A549 (cell line): ENCODE results near the gene FRMD6. TPM values are rescaled to one million over a fixed set of nuclear protein-coding genes. Genes with fewer than 3 reads are reported as not detected.
A peak's percentile ranks its signal among the peaks of the same experiment; 100 is the strongest.

Experiments used
- ATAC-seq, 2 experiments: fragments of 200-7000 bp in 1 of 2; fragments of >200 bp in 1 of 2; cut with Nextera tagmentation in 1 of 2; cut with Tn5 transposase in 1 of 2; 3 replicates each; pipeline versions ENCODE4 v1.8.0 to v1.9.1; 2018 to 2020; ENCODE audit warnings: mild to moderate bottlenecking in 1 of 2, moderate library complexity in 1 of 2
- CTCF ChIA-PET: fragments of 300-600 bp; sonication (Branson Sonifier 250); formaldehyde crosslinking; extraction: SDS; loops from one replicate; lab custom pipeline; 2021; ENCODE audit warnings: antibody characterized with exemption, inconsistent platforms; lab: Yijun Ruan, JAX
- POLR2A ChIA-PET: fragments of 350-600 bp; formaldehyde crosslinking; extraction: SDS; loops from one replicate; lab custom pipeline; 2021; ENCODE audit warnings: antibody characterized with exemption, inconsistent platforms; lab: Yijun Ruan, JAX
- DNase-seq, 2 experiments: peaks; one replicate each; pipeline versions ENCODE4 v3.0.0 to v3.0.0-alpha.2; 2011 to 2016; ENCODE audit warnings: low read depth in 1 of 2, low spot score in 1 of 2
- FAIRE-seq: peaks from 2 replicates; lab custom pipeline; 2011; peaks lifted over from hg19 to GRCh38; lab: Jason Lieb, UNC
- H3K27ac ChIP-seq, 2 experiments: fragments of >200 bp; sonication (Bioruptor Twin); formaldehyde crosslinking; 3 replicates each; pipeline ENCODE4 v1.5.1; 2016 to 2017
- H3K4me1 ChIP-seq: fragments of >200 bp; sonication (Bioruptor Twin); formaldehyde crosslinking; 3 replicates; pipeline ENCODE4 v1.6.1; 2016
- H3K4me2 ChIP-seq: fragments of >200 bp; sonication (Bioruptor Twin); formaldehyde crosslinking; 3 replicates; pipeline ENCODE4 v1.6.1; 2016
- H3K4me3 ChIP-seq: fragments of >200 bp; sonication (Bioruptor Twin); formaldehyde crosslinking; 3 replicates; pipeline ENCODE4 v1.5.1; 2016
- H3K9me3 ChIP-seq: fragments of >200 bp; sonication (Bioruptor Twin); formaldehyde crosslinking; 3 replicates; pipeline ENCODE4 v1.6.1; 2016
- ATOH8 ChIP-seq: fragments of 250-450 bp; sonication (Bioruptor Pico); IDR thresholded peaks from 2 replicates; pipeline ENCODE4 v1.5.0; 2020; ENCODE audit warnings: low read depth, mild to moderate bottlenecking, moderate library complexity
- BCL3 ChIP-seq: fragments of >200 bp; sonication (Bioruptor Twin); formaldehyde crosslinking; IDR thresholded peaks from 3 replicates; pipeline ENCODE4 v1.6.1; 2016
- BHLHE40 ChIP-seq: IDR thresholded peaks from 2 replicates; pipeline ENCODE4 v1.6.1; 2012; ENCODE audit warnings: low read depth, low read length, inconsistent platforms
- CBX8 ChIP-seq: fragments of 200-600 bp; sonication (generic); IDR thresholded peaks from 2 replicates; pipeline ENCODE4 v1.6.1; 2016
- EHMT2 ChIP-seq: fragments of 200-600 bp; sonication (generic); IDR thresholded peaks from 2 replicates; pipeline ENCODE4 v1.6.1; 2016; ENCODE audit warnings: antibody characterized with exemption, low read depth, mild to moderate bottlenecking, moderate library complexity
- ELK1 ChIP-seq: fragments of 150-350 bp; IDR thresholded peaks from 2 replicates; pipeline ENCODE4 v1.6.1; 2014; ENCODE audit warnings: low read depth, mild to moderate bottlenecking, low read length
- FOSB ChIP-seq: fragments of 250-450 bp; sonication (Bioruptor Pico); IDR thresholded peaks from 2 replicates; pipeline ENCODE4 v1.5.0; 2020; ENCODE audit warnings: mild to moderate bottlenecking, moderate library complexity
- FOXS1 ChIP-seq: fragments of 250-450 bp; sonication (Bioruptor Pico); IDR thresholded peaks from 2 replicates; pipeline ENCODE4 v1.5.0; 2020; ENCODE audit warnings: mild to moderate bottlenecking, moderate library complexity
- JUN ChIP-seq, 2 experiments: fragments of >200 bp; sonication (Bioruptor Twin); formaldehyde crosslinking; IDR thresholded peaks; 2 replicates in 1 of 2; 3 replicates in 1 of 2; pipeline ENCODE4 v1.6.1; 2016 to 2017
- JUNB ChIP-seq: fragments of >200 bp; sonication (Bioruptor Twin); formaldehyde crosslinking; IDR thresholded peaks from 2 replicates; pipeline ENCODE4 v1.6.1; 2016
- MAX ChIP-seq: IDR thresholded peaks from 2 replicates; pipeline ENCODE4 v1.6.1; 2012
- MAZ ChIP-seq: fragments of 150-350 bp; IDR thresholded peaks from 2 replicates; pipeline ENCODE4 v1.6.1; 2014; ENCODE audit warnings: antibody characterized with exemption, low read depth, low read length, borderline replicate concordance
- NR3C1 ChIP-seq: fragments of >200 bp; sonication (Bioruptor Twin); formaldehyde crosslinking; IDR thresholded peaks from 3 replicates; pipeline ENCODE4 v1.6.1; 2017
- RAD21 ChIP-seq, 2 experiments: fragments of >200 bp in 1 of 2; sonication (Bioruptor Twin) in 1 of 2; formaldehyde crosslinking in 1 of 2; IDR thresholded peaks in 1 of 2; conservative IDR thresholded peaks in 1 of 2; 2 replicates in 1 of 2; 3 replicates in 1 of 2; pipeline ENCODE4 v1.6.1; 2012 to 2018; ENCODE audit warnings: inconsistent platforms in 1 of 2
- RCOR1 ChIP-seq: fragments of 150-350 bp; IDR thresholded peaks from 2 replicates; pipeline ENCODE4 v1.6.1; 2014; ENCODE audit warnings: antibody characterized with exemption, low read length, low read depth
- REST ChIP-seq: fragments of 200-600 bp; sonication (generic); IDR thresholded peaks from 2 replicates; pipeline ENCODE4 v1.6.1; 2016; ENCODE audit warnings: antibody characterized with exemption, mild to moderate bottlenecking, moderate library complexity
- TP53 ChIP-seq: fragments of 250-450 bp; sonication (Bioruptor Pico); IDR thresholded peaks from 2 replicates; pipeline ENCODE4 v1.5.0; 2021; ENCODE audit warnings: mild to moderate bottlenecking, moderate library complexity
- USF2 ChIP-seq: fragments of 450-650 bp; IDR thresholded peaks from 2 replicates; pipeline ENCODE4 v1.6.1; 2014; ENCODE audit warnings: antibody characterized with exemption
- ZNF302 ChIP-seq: fragments of 250-450 bp; sonication (Bioruptor Pico); IDR thresholded peaks from 2 replicates; pipeline ENCODE4 v1.9.0; 2021; ENCODE audit warnings: inconsistent platforms, mild to moderate bottlenecking, moderate library complexity
- WGBS: methylation state at CpG from one replicate; pipeline ENCODE4 v1.1.6; 2017; ENCODE audit errors: missing lambda C conversion rate; 5-methylcytosine and 5-hydroxymethylcytosine counted together
- polyA plus RNA-seq, 4 experiments: library from polyadenylated mRNA; depleted of rRNA in 3 of 4; stranded (reverse); fragments of >200 nt; fragmentation: RNase III in 1 of 4; extraction: RNeasy Plus Mini Kit Qiagen cat#74134 plus additional on column Dnase treatment in 1 of 4; gene quantifications; 2 replicates in 3 of 4; 3 replicates in 1 of 4; pipeline ENCODE4 v1.2.3, GENCODE V29; 2011 to 2017
- TF ChIP-seq, protein P1 (sequence below): IDR thresholded peaks from 2 replicates; pipeline ENCODE4 v1.6.1; 2012; ENCODE audit warnings: low read depth, borderline replicate concordance
- TF ChIP-seq, protein P2 (sequence below): IDR thresholded peaks from 2 replicates; pipeline ENCODE4 v1.6.1; 2012

FRMD6 gene
- polyA plus RNA-seq, 2 of the 4 experiments (the other 2 are of a cell fraction) = 18.8 to 23.1 TPM

DNA sequence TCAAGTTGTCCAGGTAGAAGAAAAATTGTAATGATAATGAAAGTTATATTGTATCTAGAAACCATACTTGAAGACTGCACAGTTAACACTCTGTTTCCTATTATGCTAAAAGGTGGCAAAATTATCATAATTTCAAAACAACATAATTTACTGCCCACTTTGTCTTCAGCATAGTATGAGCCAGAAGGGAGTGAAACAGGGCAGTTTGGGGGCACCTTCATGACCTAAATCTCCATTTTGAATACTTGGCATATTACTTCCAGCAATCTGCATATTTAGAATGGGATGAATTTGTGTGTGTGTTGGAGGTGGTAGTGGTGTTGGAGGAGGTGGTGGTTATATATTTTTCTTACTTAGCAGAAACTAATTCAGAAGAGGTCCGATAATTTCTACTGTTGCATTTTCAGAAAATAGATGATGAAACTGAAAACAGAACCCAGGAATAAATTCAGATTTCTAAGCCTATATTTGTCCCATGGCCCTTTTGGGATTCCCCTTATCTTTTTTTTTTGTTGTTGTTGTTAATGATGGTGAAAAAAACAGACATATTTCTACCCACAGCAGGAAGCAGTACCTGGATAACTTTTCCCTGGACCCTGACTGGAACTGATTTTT lies 26.6 kb upstream of the FRMD6 start:
- ATAC-seq (no peak), DNase-seq (no peak), FAIRE-seq (no peak)
- no peaks in the 10 kb centered on the region for H3K9me3 ChIP-seq
- H3K4me1 ChIP-seq = no peaks in the 10 kb centered on the region
- POLR2A ChIA-PET = no interaction called here
- H3K4me3 ChIP-seq = no peak overlapping the region
- no peak overlapping the region for H3K4me2 ChIP-seq
- no peak overlapping the region for H3K27ac ChIP-seq
- CTCF ChIA-PET = interaction anchor here (0.8 to 3.0 kb wide), 5 partner anchors 11 to 342 kb away, joined by 3 to 8 read pairs (median 3); partner anchors contain the start of gene FRMD6
- 87% methylated on average over 1 of the region's 1 CpG for WGBS
- TF ChIP-seq BHLHE40 (no peak), FOXS1 (CRISPR knock-in tag) (no peak), MAZ (no peak), TP53 (CRISPR knock-in tag) (no peak)
- TF ChIP-seq, protein P1, sequence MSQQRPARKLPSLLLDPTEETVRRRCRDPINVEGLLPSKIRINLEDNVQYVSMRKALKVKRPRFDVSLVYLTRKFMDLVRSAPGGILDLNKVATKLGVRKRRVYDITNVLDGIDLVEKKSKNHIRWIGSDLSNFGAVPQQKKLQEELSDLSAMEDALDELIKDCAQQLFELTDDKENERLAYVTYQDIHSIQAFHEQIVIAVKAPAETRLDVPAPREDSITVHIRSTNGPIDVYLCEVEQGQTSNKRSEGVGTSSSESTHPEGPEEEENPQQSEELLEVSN = no peak

GRCh38 chr14:51626185-51626584 lies 25.5 kb upstream of the FRMD6 start:
- ChIA-PET CTCF (interaction anchor here (0.8 to 3.0 kb wide), 5 partner anchors 10 to 343 kb away, joined by 3 to 8 read pairs (median 3); partner anchors contain the start of gene FRMD6), POLR2A (no interaction called here)
- TF ChIP-seq ZNF302 (no peak), RAD21 (conservative IDR thresholded peaks at IDR 0.05 in 1 of 2, IDR thresholded peaks at IDR 0.05 in 1 of 2) (no peak), RCOR1 (no peak), JUN (IDR thresholded peaks at IDR 0.05) (no peak), MAX (no peak), CBX8 (no peak), FOXS1 (CRISPR knock-in tag) (no peak), ELK1 (no peak)
- TF ChIP-seq, protein P2, sequence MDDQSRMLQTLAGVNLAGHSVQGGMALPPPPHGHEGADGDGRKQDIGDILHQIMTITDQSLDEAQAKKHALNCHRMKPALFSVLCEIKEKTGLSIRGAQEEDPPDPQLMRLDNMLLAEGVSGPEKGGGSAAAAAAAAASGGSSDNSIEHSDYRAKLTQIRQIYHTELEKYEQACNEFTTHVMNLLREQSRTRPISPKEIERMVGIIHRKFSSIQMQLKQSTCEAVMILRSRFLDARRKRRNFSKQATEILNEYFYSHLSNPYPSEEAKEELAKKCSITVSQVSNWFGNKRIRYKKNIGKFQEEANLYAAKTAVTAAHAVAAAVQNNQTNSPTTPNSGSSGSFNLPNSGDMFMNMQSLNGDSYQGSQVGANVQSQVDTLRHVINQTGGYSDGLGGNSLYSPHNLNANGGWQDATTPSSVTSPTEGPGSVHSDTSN = no peak
- Histone ChIP-seq H3K27ac (no peak overlapping the region), H3K9me3 (no peaks in the 10 kb centered on the region), H3K4me3 (no peak overlapping the region), H3K4me2 (no peak overlapping the region), H3K4me1 (no peaks in the 10 kb centered on the region)
- 65% methylated on average over 2 of the region's 2 CpGs for WGBS
- FAIRE-seq = no peak
- no peak for DNase-seq
- ATAC-seq = no peak

GRCh38 chr14:51626788-51627187 lies 24.9 kb upstream of the FRMD6 start:
- Histone ChIP-seq H3K27ac (no peak overlapping the region), H3K4me3 (no peak overlapping the region), H3K4me1 (no peaks in the 10 kb centered on the region), H3K4me2 (peak overlapping the region; percentile 24; the same call in 2 of the 3 replicates), H3K9me3 (no peaks in the 10 kb centered on the region)
- ChIA-PET POLR2A (no interaction called here), CTCF (no interaction called here)
- no peak for FAIRE-seq
- WGBS = 3% methylated on average over 1 of the region's 1 CpG
- no peak for DNase-seq
- no peak for ATAC-seq
- TF ChIP-seq JUNB (no peak), ELK1 (no peak), REST (no peak), NR3C1 (no peak), ATOH8 (no peak), USF2 (no peak), FOSB (CRISPR knock-in tag) (no peak), EHMT2 (no peak), BHLHE40 (no peak), BCL3 (no peak), FOXS1 (CRISPR knock-in tag) (no peak)
